ENCODE measurements around the gene ORC5. TPM values are rescaled to one million over a fixed set of nuclear protein-coding genes. Genes with fewer than 3 reads are reported as not detected.

ORC5 gene
- 18.7 to 31.3 TPM (median 28.9 TPM) in 5 replicates for total RNA-seq (2022; extraction: Qiagen RNA extraction; ENCODE audit: low read depth)

GRCh38 chr7:104207731-104208420 is at the start of gene ORC5:
Gene ORC5 (minus strand): TSS chr7:104208013. CDS start chr7:104207904, 109 bp downstream.

Other genes with a start within 250 kb of the ORC5 start
- gene RELN, start 218.4 kb downstream of the ORC5 start, total RNA-seq (2022; extraction: Qiagen RNA extraction; ENCODE audit: low read depth): 0.12 to 0.13 TPM in 2 of 5 replicates, not detected in the others
- not detected in 5 replicates for gene LHFPL3, start 120.6 kb upstream of the ORC5 start, total RNA-seq (2022; extraction: Qiagen RNA extraction; ENCODE audit: low read depth)